Measurements from ENCODE around the gene PPP2R2C. TPM values are rescaled to one million over a fixed set of nuclear protein-coding genes. Genes with fewer than 3 reads are reported as not detected.

The PPP2R2C gene
- total RNA-seq: not detected in 2 replicates

GRCh38 chr4:6472387-6473263 lies at the start of gene PPP2R2C:
PPP2R2C (minus strand) TSS chr4:6472614; CDS start chr4:6472229, 385 bp downstream.

Other genes starting within 250 kb of the PPP2R2C start
- 15.1 and 23.1 TPM in 2 replicates for gene WFS1, start 202.8 kb downstream of the PPP2R2C start, total RNA-seq
- gene MAN2B2, start 102.6 kb upstream of the PPP2R2C start, total RNA-seq: 15.1 and 21.7 TPM in 2 replicates
- gene MRFAP1, start 168.1 kb upstream of the PPP2R2C start, total RNA-seq: 54.1 and 331 TPM in 2 replicates
- gene S100P, start 221.3 kb upstream of the PPP2R2C start, total RNA-seq: not detected in 2 replicates
- gene MRFAP1L1, start 237.3 kb upstream of the PPP2R2C start, total RNA-seq: 38.6 and 51.2 TPM in 2 replicates
- 16.6 and 17.6 TPM in 2 replicates for gene BLOC1S4, start 243.6 kb upstream of the PPP2R2C start, total RNA-seq